ENCODE results near the gene OR52A1.

DNA sequence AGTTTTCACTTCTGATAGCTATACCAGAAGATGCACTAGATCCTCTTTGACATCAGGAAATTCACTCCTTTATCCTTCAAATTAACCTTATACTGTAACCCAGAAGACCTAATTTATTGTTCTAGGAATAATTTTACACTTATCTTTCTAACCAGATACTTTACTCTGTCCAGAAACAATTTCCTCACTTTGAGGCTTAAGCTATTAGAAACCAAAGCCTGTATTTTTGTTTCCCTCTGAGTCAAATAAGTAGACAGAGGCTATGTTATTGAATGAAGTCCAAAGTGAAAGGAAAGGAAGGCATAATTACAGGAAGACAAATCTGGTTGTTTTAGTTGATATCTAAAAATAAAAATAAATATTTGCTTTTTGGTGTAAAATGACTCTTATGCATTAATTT, 43.7 kb upstream of the OR52A1 start:
- TF ChIP-seq, protein P1, sequence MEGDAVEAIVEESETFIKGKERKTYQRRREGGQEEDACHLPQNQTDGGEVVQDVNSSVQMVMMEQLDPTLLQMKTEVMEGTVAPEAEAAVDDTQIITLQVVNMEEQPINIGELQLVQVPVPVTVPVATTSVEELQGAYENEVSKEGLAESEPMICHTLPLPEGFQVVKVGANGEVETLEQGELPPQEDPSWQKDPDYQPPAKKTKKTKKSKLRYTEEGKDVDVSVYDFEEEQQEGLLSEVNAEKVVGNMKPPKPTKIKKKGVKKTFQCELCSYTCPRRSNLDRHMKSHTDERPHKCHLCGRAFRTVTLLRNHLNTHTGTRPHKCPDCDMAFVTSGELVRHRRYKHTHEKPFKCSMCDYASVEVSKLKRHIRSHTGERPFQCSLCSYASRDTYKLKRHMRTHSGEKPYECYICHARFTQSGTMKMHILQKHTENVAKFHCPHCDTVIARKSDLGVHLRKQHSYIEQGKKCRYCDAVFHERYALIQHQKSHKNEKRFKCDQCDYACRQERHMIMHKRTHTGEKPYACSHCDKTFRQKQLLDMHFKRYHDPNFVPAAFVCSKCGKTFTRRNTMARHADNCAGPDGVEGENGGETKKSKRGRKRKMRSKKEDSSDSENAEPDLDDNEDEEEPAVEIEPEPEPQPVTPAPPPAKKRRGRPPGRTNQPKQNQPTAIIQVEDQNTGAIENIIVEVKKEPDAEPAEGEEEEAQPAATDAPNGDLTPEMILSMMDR (IDR thresholded peaks at IDR 0.05) = no peak
- TF ChIP-seq POLR2A (IDR thresholded peaks at IDR 0.05) (no peak), POLR2AphosphoS5 (IDR thresholded peaks at IDR 0.05) (no peak)
